Neural cell (in vitro differentiated cells): ENCODE data around the gene RPL39L. TPM values are rescaled to one million over a fixed set of nuclear protein-coding genes. Genes with fewer than 3 reads are reported as not detected.

Experiments
- H2AFZ ChIP-seq: fragments of 200-600, 300-800 bp; sonication (generic), shearing (Covaris generic); 2 replicates; pipeline ENCODE4 v1.6.0; 2014; ENCODE audit warnings: low read depth, mild to moderate bottlenecking, antibody characterized with exemption, low read length, moderate library complexity
- H3F3A ChIP-seq: fragments of 200-600 bp; shearing (Covaris generic); 2 replicates; pipeline ENCODE4 v1.6.1; 2016; ENCODE audit warnings: mild to moderate bottlenecking, moderate library complexity, mixed read lengths, antibody characterized with exemption, low read length; ENCODE audit not compliant: insufficient read depth, poor library complexity, severe bottlenecking
- H3K27ac ChIP-seq: fragments of 200-600, 300-800 bp; sonication (generic), shearing (Covaris generic); 2 replicates; pipeline ENCODE4 v1.5.1; 2014; ENCODE audit warnings: mild to moderate bottlenecking, low read length, moderate library complexity
- H3K27me3 ChIP-seq: fragments of 300-800, 200-600 bp; sonication (generic), shearing (Covaris generic); 2 replicates; pipeline ENCODE4 v1.6.0; 2014; ENCODE audit warnings: mild to moderate bottlenecking, low read depth, low read length, moderate library complexity; ENCODE audit not compliant: insufficient read depth
- H3K36me3 ChIP-seq: fragments of 300-800, 200-600 bp; sonication (generic), shearing (Covaris generic); 2 replicates; pipeline ENCODE4 v1.5.1; 2014; ENCODE audit warnings: mild to moderate bottlenecking, antibody characterized with exemption, low read length, moderate library complexity; ENCODE audit not compliant: insufficient read depth
- H3K4me2 ChIP-seq: fragments of 300-800, 200-600 bp; sonication (generic), shearing (Covaris generic); 2 replicates; pipeline ENCODE4 v1.6.0; 2014; ENCODE audit warnings: mild to moderate bottlenecking, low read length
- H3K4me3 ChIP-seq: fragments of 300-800, 200-600 bp; sonication (generic), shearing (Covaris generic); 2 replicates; pipeline ENCODE4 v1.5.1; 2014; ENCODE audit warnings: mild to moderate bottlenecking, low read length, moderate library complexity
- H3K79me2 ChIP-seq: fragments of 200-600 bp; shearing (Covaris generic); replicated peaks from 2 replicates; pipeline ENCODE4 v1.6.0; 2014; ENCODE audit warnings: mild to moderate bottlenecking, low read length, moderate library complexity; ENCODE audit not compliant: insufficient read depth
- H3K9ac ChIP-seq: fragments of 300-800, 200-600 bp; sonication (generic), shearing (Covaris generic); 2 replicates; pipeline ENCODE4 v1.6.1; 2016; ENCODE audit warnings: mild to moderate bottlenecking, low read length, mixed read lengths
- H3K9me2 ChIP-seq: fragments of 200-600 bp; shearing (Covaris generic); 2 replicates; pipeline ENCODE4 v1.6.1; 2016; ENCODE audit warnings: mild to moderate bottlenecking, low read length, mixed read lengths; ENCODE audit not compliant: insufficient read depth
- H3K9me3 ChIP-seq: fragments of 200-600, 300-800 bp; sonication (generic), shearing (Covaris generic); 2 replicates; pipeline ENCODE4 v1.6.1; 2016; ENCODE audit warnings: mild to moderate bottlenecking, mixed run types, low read length, moderate library complexity, mixed read lengths
- H4K20me1 ChIP-seq: fragments of 200-600 bp; shearing (Covaris generic); 2 replicates; pipeline ENCODE4 v1.6.1; 2016; ENCODE audit warnings: mild to moderate bottlenecking, mixed run types; ENCODE audit not compliant: insufficient read depth
- EP300 ChIP-seq: fragments of 450-650 bp; conservative IDR thresholded peaks from 2 replicates; pipeline ENCODE4 v1.6.1; 2014; ENCODE audit warnings: antibody characterized with exemption, mild to moderate bottlenecking, moderate library complexity; ENCODE audit not compliant: poor library complexity, severe bottlenecking
- EZH2 ChIP-seq: fragments of 200-600, 300-800 bp; shearing (Covaris generic), sonication (generic); IDR thresholded peaks from 2 replicates; pipeline ENCODE4 v1.6.1; 2014; ENCODE audit warnings: antibody characterized with exemption, low read length, borderline replicate concordance, mild to moderate bottlenecking; ENCODE audit not compliant: insufficient read depth, poor library complexity, severe bottlenecking
- MXI1 ChIP-seq: fragments of 450-650 bp; conservative IDR thresholded peaks from 2 replicates; pipeline ENCODE4 v1.6.1; 2014; ENCODE audit warnings: antibody characterized with exemption, mild to moderate bottlenecking; ENCODE audit not compliant: poor library complexity, severe bottlenecking
- POLR2AphosphoS5 ChIP-seq: IDR thresholded peaks from 2 replicates; pipeline ENCODE4 v1.6.1; 2012
- RAD21 ChIP-seq: fragments of 450-650 bp; conservative IDR thresholded peaks from 2 replicates; pipeline ENCODE4 v1.6.1; 2014; ENCODE audit warnings: antibody characterized with exemption, mild to moderate bottlenecking, moderate library complexity
- SMC3 ChIP-seq: fragments of 450-650 bp; conservative IDR thresholded peaks from 2 replicates; pipeline ENCODE4 v1.6.1; 2014; ENCODE audit warnings: antibody characterized with exemption, mild to moderate bottlenecking, moderate library complexity; ENCODE audit not compliant: poor library complexity
- TAF1 ChIP-seq: IDR thresholded peaks from 2 replicates; pipeline ENCODE4 v1.6.1; 2012; ENCODE audit warnings: low read depth
- polyA plus RNA-seq: library from polyadenylated mRNA; depleted of rRNA; stranded (reverse); fragments of >200 nt; gene quantifications from 2 replicates; pipeline ENCODE4 v1.2.3, GENCODE V29; 2014
- TF ChIP-seq, protein P1 (sequence below): IDR thresholded peaks from 2 replicates; pipeline ENCODE4 v1.6.1; 2012; ENCODE audit warnings: borderline replicate concordance
- TF ChIP-seq, protein P2 (sequence below): fragments of 450-650 bp; IDR thresholded peaks from 2 replicates; pipeline ENCODE4 v1.5.1; 2014; ENCODE audit warnings: antibody characterized with exemption, mild to moderate bottlenecking, moderate library complexity; ENCODE audit not compliant: poor library complexity, severe bottlenecking

RPL39L gene
- polyA plus RNA-seq, 1 donor from 2014 or later: 19.9 TPM

- peak overlapping the region; percentile 67 for H3K4me3 ChIP-seq
- H3K9ac ChIP-seq: no peak overlapping the region
- no peak overlapping the region for H2AFZ ChIP-seq
- H3K27me3 ChIP-seq: no peaks in the 10 kb centered on the region
- TF ChIP-seq TAF1: no peak
- TF ChIP-seq, protein P1, sequence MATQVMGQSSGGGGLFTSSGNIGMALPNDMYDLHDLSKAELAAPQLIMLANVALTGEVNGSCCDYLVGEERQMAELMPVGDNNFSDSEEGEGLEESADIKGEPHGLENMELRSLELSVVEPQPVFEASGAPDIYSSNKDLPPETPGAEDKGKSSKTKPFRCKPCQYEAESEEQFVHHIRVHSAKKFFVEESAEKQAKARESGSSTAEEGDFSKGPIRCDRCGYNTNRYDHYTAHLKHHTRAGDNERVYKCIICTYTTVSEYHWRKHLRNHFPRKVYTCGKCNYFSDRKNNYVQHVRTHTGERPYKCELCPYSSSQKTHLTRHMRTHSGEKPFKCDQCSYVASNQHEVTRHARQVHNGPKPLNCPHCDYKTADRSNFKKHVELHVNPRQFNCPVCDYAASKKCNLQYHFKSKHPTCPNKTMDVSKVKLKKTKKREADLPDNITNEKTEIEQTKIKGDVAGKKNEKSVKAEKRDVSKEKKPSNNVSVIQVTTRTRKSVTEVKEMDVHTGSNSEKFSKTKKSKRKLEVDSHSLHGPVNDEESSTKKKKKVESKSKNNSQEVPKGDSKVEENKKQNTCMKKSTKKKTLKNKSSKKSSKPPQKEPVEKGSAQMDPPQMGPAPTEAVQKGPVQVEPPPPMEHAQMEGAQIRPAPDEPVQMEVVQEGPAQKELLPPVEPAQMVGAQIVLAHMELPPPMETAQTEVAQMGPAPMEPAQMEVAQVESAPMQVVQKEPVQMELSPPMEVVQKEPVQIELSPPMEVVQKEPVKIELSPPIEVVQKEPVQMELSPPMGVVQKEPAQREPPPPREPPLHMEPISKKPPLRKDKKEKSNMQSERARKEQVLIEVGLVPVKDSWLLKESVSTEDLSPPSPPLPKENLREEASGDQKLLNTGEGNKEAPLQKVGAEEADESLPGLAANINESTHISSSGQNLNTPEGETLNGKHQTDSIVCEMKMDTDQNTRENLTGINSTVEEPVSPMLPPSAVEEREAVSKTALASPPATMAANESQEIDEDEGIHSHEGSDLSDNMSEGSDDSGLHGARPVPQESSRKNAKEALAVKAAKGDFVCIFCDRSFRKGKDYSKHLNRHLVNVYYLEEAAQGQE: no peak
- no peak for TF ChIP-seq SMC3
- TF ChIP-seq MXI1: no peak
- TF ChIP-seq RAD21: no peak
- no peak for TF ChIP-seq POLR2AphosphoS5
- TF ChIP-seq EP300: no peak
- TF ChIP-seq EZH2: no peak
- TF ChIP-seq, protein P2, sequence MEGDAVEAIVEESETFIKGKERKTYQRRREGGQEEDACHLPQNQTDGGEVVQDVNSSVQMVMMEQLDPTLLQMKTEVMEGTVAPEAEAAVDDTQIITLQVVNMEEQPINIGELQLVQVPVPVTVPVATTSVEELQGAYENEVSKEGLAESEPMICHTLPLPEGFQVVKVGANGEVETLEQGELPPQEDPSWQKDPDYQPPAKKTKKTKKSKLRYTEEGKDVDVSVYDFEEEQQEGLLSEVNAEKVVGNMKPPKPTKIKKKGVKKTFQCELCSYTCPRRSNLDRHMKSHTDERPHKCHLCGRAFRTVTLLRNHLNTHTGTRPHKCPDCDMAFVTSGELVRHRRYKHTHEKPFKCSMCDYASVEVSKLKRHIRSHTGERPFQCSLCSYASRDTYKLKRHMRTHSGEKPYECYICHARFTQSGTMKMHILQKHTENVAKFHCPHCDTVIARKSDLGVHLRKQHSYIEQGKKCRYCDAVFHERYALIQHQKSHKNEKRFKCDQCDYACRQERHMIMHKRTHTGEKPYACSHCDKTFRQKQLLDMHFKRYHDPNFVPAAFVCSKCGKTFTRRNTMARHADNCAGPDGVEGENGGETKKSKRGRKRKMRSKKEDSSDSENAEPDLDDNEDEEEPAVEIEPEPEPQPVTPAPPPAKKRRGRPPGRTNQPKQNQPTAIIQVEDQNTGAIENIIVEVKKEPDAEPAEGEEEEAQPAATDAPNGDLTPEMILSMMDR: no peak
- H3K27ac ChIP-seq: no peak overlapping the region
- no peaks in the 10 kb centered on the region for H3K36me3 ChIP-seq
- no peaks in the 10 kb centered on the region for H3K9me3 ChIP-seq
- H3F3A ChIP-seq: no peaks in the 10 kb centered on the region
- no peaks in the 10 kb centered on the region for H4K20me1 ChIP-seq
- no peaks in the 10 kb centered on the region for H3K79me2 ChIP-seq
- no peak overlapping the region for H3K4me2 ChIP-seq
- H3K9me2 ChIP-seq: no peaks in the 10 kb centered on the region
These were observed 578 bp upstream of the RPL39L start for GRCh38 chr3:187139895-187140253.

GRCh38 chr3:187136936-187137335 lies 2.4 kb downstream of the RPL39L start:
- no peak overlapping the region for H3K4me2 ChIP-seq
- H3K9me3 ChIP-seq: no peaks in the 10 kb centered on the region
- H3K9me2 ChIP-seq: no peaks in the 10 kb centered on the region
- no peaks in the 10 kb centered on the region for H3F3A ChIP-seq
- no peaks in the 10 kb centered on the region for H4K20me1 ChIP-seq
- no peak overlapping the region for H2AFZ ChIP-seq
- TF ChIP-seq TAF1 (no peak), MXI1 (no peak), EZH2 (no peak), SMC3 (no peak), POLR2AphosphoS5 (no peak), RAD21 (no peak), EP300 (no peak)
- TF ChIP-seq, protein P2: no peak
- TF ChIP-seq, protein P1: no peak
- no peak overlapping the region for H3K9ac ChIP-seq
- no peak overlapping the region for H3K4me3 ChIP-seq
- H3K27me3 ChIP-seq: no peaks in the 10 kb centered on the region
- H3K36me3 ChIP-seq: no peaks in the 10 kb centered on the region
- H3K27ac ChIP-seq: no peak overlapping the region
- H3K79me2 ChIP-seq: no peaks in the 10 kb centered on the region
